ENCODE data around the gene LDHD. TPM values are rescaled to one million over a fixed set of nuclear protein-coding genes. Genes with fewer than 3 reads are reported as not detected.
A peak's percentile ranks its signal among the peaks of the same experiment; 100 is the strongest.

LDHD gene
- total and polyA plus RNA-seq, 2 of the 13 experiments (the other 11 are each of a cell fraction or from before 2014, with no cell fraction given), result 9.1 to 9.8 TPM

DNA sequence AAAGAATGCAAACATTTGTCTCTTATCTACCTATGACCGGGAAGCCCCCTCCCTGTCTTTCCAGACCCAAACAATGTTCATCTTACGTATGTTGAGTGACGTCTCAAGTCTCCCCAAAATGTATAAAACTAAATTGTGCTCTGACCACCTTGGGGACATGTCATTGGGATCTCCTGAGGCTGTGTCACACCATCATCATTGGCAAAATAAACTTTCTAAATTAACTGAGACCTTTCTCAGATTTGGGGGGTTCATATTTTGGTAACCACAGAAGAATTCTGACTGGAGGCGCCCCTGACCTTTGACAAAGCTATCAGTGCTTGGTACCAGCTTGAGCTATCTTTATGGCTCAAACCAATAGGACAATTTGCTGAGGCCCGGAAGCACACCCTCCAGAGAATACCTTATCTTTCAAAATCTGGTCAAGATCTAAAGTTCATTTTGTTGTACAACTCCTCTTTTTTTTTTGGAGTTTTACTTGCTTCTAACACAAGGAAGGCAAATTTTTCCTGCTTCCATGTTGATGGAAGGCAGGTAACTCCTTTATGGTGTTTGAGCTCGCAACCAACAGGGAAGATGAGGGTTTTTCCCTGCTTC lies 2.5 kb upstream of the LDHD start (continued):
- TF ChIP-seq, protein P1, sequence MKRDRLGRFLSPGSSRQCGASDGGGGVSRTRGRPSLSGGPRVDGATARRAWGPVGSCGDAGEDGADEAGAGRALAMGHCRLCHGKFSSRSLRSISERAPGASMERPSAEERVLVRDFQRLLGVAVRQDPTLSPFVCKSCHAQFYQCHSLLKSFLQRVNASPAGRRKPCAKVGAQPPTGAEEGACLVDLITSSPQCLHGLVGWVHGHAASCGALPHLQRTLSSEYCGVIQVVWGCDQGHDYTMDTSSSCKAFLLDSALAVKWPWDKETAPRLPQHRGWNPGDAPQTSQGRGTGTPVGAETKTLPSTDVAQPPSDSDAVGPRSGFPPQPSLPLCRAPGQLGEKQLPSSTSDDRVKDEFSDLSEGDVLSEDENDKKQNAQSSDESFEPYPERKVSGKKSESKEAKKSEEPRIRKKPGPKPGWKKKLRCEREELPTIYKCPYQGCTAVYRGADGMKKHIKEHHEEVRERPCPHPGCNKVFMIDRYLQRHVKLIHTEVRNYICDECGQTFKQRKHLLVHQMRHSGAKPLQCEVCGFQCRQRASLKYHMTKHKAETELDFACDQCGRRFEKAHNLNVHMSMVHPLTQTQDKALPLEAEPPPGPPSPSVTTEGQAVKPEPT (CRISPR knock-in tag; IDR thresholded peaks at IDR 0.05; ENCODE audit: low read depth), result peak; percentile 85
- TF ChIP-seq, protein P2, sequence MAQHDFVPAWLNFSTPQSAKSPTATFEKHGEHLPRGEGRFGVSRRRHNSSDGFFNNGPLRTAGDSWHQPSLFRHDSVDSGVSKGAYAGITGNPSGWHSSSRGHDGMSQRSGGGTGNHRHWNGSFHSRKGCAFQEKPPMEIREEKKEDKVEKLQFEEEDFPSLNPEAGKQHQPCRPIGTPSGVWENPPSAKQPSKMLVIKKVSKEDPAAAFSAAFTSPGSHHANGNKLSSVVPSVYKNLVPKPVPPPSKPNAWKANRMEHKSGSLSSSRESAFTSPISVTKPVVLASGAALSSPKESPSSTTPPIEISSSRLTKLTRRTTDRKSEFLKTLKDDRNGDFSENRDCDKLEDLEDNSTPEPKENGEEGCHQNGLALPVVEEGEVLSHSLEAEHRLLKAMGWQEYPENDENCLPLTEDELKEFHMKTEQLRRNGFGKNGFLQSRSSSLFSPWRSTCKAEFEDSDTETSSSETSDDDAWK (CRISPR knock-in tag; IDR thresholded peaks at IDR 0.05), result no peak
- TF ChIP-seq, protein P3, sequence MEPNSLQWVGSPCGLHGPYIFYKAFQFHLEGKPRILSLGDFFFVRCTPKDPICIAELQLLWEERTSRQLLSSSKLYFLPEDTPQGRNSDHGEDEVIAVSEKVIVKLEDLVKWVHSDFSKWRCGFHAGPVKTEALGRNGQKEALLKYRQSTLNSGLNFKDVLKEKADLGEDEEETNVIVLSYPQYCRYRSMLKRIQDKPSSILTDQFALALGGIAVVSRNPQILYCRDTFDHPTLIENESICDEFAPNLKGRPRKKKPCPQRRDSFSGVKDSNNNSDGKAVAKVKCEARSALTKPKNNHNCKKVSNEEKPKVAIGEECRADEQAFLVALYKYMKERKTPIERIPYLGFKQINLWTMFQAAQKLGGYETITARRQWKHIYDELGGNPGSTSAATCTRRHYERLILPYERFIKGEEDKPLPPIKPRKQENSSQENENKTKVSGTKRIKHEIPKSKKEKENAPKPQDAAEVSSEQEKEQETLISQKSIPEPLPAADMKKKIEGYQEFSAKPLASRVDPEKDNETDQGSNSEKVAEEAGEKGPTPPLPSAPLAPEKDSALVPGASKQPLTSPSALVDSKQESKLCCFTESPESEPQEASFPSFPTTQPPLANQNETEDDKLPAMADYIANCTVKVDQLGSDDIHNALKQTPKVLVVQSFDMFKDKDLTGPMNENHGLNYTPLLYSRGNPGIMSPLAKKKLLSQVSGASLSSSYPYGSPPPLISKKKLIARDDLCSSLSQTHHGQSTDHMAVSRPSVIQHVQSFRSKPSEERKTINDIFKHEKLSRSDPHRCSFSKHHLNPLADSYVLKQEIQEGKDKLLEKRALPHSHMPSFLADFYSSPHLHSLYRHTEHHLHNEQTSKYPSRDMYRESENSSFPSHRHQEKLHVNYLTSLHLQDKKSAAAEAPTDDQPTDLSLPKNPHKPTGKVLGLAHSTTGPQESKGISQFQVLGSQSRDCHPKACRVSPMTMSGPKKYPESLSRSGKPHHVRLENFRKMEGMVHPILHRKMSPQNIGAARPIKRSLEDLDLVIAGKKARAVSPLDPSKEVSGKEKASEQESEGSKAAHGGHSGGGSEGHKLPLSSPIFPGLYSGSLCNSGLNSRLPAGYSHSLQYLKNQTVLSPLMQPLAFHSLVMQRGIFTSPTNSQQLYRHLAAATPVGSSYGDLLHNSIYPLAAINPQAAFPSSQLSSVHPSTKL (CRISPR knock-in tag; IDR thresholded peaks at IDR 0.05), result peak; percentile 17; the same call in 1 of the 2 replicates
- TF ChIP-seq RBAK (CRISPR knock-in tag; IDR thresholded peaks at IDR 0.05) (no peak), PAWR (CRISPR knock-in tag; IDR thresholded peaks at IDR 0.05; ENCODE audit: borderline replicate concordance) (no peak), THAP11 (CRISPR knock-in tag; IDR thresholded peaks at IDR 0.05) (no peak), ZNF556 (CRISPR knock-in tag; IDR thresholded peaks at IDR 0.05; ENCODE audit: borderline replicate concordance) (no peak), ZNF572 (CRISPR knock-in tag; IDR thresholded peaks at IDR 0.05) (no peak), CBX2 (IDR thresholded peaks at IDR 0.05; ENCODE audit: low read depth, low read length) (no peak), CBX2 (CRISPR knock-in tag; IDR thresholded peaks at IDR 0.05; ENCODE audit: low read depth) (no peak), MIER2 (CRISPR knock-in tag; IDR thresholded peaks at IDR 0.05) (no peak), HDAC1 (CRISPR knock-in tag; IDR thresholded peaks at IDR 0.05) (0 out of 2 replicates have a peak, but pooled peaks have one; percentile 33), GABPA (IDR thresholded peaks at IDR 0.05; ENCODE audit: low read depth, low read length) (no peak), GABPA (CRISPR knock-in tag; IDR thresholded peaks at IDR 0.05; ENCODE audit: low read depth) (peak; percentile 47)
- TF ChIP-seq, protein P4, sequence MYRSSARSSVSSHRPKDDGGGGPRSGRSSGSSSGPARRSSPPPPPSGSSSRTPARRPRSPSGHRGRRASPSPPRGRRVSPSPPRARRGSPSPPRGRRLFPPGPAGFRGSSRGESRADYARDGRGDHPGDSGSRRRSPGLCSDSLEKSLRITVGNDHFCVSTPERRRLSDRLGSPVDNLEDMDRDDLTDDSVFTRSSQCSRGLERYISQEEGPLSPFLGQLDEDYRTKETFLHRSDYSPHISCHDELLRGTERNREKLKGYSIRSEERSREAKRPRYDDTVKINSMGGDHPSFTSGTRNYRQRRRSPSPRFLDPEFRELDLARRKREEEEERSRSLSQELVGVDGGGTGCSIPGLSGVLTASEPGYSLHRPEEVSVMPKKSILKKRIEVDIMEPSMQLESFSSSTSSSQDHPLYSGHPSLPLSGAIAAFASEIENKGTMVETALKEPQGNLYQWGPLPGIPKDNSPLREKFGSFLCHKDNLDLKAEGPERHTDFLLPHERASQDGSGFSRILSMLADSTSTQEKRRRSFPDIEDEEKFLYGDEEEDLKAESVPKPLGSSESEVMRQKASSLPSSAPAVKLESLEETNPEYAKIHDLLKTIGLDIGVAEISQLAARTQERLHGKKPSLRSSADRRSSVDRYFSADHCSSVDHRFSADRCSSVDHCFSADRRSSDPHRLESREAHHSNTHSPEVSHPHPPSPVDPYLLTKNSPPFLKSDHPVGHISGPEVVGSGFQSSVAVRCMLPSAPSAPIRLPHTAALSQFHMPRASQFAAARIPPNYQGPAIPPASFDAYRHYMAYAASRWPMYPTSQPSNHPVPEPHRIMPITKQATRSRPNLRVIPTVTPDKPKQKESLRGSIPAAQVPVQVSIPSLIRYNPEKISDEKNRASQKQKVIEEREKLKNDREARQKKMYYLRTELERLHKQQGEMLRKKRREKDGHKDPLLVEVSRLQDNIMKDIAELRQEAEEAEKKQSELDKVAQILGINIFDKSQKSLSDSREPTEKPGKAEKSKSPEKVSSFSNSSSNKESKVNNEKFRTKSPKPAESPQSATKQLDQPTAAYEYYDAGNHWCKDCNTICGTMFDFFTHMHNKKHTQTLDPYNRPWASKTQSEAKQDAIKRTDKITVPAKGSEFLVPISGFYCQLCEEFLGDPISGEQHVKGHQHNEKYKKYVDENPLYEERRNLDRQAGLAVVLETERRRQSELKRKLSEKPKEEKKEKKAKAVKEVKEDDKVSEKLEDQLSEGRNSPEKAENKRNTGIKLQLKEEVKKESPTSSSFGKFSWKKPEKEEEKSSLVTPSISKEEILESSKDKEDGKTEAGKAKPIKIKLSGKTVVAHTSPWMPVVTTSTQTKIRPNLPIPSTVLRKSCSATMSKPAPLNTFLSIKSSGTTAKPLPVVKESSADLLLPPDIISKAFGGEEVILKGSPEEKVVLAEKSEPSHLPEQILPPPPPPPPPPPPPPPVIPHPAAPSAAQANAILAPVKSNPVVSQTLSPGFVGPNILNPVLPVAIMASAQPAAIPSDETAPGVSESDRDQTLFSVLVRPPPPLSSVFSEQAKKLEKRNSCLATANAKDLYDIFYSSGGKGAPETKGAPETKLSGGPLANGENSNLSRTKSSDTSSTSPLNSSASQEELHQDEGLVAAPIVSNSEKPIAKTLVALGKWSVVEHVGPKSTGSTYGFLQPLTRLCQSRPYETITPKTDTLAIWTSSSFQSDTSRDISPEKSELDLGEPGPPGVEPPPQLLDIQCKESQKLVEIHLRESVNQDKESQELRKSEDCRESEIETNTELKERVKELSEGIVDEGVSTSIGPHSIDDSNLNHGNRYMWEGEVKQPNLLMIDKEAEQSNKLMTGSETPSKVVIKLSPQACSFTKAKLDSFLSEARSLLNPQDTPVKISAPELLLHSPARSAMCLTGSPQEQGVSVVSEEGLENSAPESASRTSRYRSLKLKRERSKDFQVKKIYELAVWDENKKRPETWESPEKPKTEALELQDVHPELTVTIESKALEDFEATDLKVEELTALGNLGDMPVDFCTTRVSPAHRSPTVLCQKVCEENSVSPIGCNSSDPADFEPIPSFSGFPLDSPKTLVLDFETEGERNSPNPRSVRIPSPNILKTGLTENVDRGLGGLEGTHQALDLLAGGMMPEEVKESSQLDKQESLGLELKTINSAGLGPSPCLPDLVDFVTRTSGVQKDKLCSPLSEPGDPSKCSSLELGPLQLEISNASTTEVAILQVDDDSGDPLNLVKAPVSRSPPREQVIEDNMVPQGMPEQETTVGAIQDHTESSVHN (CRISPR knock-in tag; IDR thresholded peaks at IDR 0.05), result no peak
